Type B pancreatic cell (in vitro differentiated cells): ENCODE measurements around the gene ARCN1. TPM values are rescaled to one million over a fixed set of nuclear protein-coding genes. Genes with fewer than 3 reads are reported as not detected.
"Not testable (repeated sequence)": the region's sequence is repeated elsewhere in the genome, so short reads cannot be mapped to it uniquely, and the experiment has no call there.

Experiments used
- DNase-seq: peaks from one replicate; pipeline ENCODE4 v3.0.0; 2021; ENCODE audit warnings: mixed read lengths; ENCODE audit not compliant: unreplicated experiment; ENCODE audit errors: extremely low spot score
- H3K27ac Mint-ChIP-seq: 2 replicates; pipeline ENCODE4 v1.8.0; 2021; ENCODE audit warnings: mild to moderate bottlenecking, mixed read lengths
- H3K27me3 Mint-ChIP-seq: 2 replicates; pipeline ENCODE4 v1.8.0; 2021; ENCODE audit warnings: mixed read lengths
- H3K36me3 Mint-ChIP-seq: 2 replicates; pipeline ENCODE4 v1.8.0; 2021; ENCODE audit warnings: mixed read lengths
- H3K4me1 Mint-ChIP-seq: one replicate; pipeline ENCODE4 v1.8.0; 2021; ENCODE audit warnings: mixed read lengths; ENCODE audit not compliant: unreplicated experiment
- H3K4me3 Mint-ChIP-seq: 2 replicates; pipeline ENCODE4 v1.8.0; 2021; ENCODE audit warnings: mild to moderate bottlenecking, mixed read lengths
- H3K9me3 Mint-ChIP-seq: 2 replicates; pipeline ENCODE4 v1.8.0; 2021; ENCODE audit warnings: mixed read lengths
- CTCF ChIP-seq: fragments of 200-600 bp; sonication (generic); conservative IDR thresholded peaks from 2 replicates; pipeline ENCODE4 v1.5.0; 2021; ENCODE audit warnings: antibody characterized with exemption, mild to moderate bottlenecking
- total RNA-seq: library from RNA; stranded (reverse); gene quantifications from 2 replicates; pipeline ENCODE4 v1.2.1, GENCODE V29; 2021; ENCODE audit warnings: low replicate concordance

ARCN1 gene
- total RNA-seq, 1 donor from 2014 or later = 139 TPM

DNA sequence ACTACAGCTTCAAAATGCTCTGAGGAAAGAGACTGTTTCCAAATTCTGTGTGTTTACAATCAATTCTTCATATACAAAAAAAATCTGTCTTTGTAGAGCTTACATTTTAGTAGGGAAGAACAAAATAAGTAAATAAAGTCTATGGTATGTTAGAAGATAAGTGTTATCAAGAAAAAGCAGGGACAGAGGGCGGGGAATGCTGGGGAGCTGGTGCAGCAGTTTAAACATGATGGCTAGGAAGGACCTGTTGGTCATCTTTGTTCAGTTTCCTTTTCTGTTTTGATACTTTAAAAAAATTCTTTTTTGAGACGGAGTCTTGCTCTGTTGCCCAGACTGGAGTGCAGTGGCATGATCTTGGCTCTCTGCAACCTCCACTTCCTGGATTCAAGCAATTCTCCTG lies 25.1 kb upstream of the ARCN1 start:
- Mint-ChIP-seq H3K4me1 (no peaks in the 10 kb centered on the region), H3K9me3 (no peaks in the 10 kb centered on the region), H3K27me3 (no peaks in the 10 kb centered on the region), H3K36me3 (peaks cover 5% of the 10 kb centered on the region), H3K4me3 (no peak overlapping the region), H3K27ac (no peak overlapping the region)
- TF ChIP-seq CTCF = no peak
- no peak for DNase-seq

DNA sequence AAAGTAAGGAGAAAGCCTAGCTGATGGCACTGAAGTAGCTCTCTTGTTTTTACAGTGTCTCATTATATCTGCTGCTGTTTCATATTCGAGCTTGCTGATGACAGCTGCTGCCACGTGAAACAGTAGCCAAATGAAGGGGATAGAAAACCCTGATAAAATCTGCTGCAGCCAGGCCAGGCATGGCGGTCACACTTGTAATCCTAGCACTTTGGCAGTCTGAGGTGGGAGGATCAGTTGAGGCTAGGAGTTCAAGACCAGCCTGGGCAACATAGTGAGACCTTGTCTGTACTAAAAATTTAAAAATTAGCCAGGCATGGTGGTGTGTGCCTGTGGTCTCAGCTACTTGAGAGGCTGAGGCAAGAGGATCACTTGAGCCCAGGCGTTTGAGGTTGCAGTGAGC lies 19.9 kb upstream of the ARCN1 start:
- no peak for TF ChIP-seq CTCF
- H3K36me3 Mint-ChIP-seq = peaks cover 17% of the 10 kb centered on the region
- no peak for DNase-seq
- H3K4me3 Mint-ChIP-seq = no peak overlapping the region
- H3K27ac Mint-ChIP-seq = no peak overlapping the region
- H3K9me3 Mint-ChIP-seq = no peaks in the 10 kb centered on the region
- no peaks in the 10 kb centered on the region for H3K4me1 Mint-ChIP-seq
- H3K27me3 Mint-ChIP-seq = no peaks in the 10 kb centered on the region

DNA sequence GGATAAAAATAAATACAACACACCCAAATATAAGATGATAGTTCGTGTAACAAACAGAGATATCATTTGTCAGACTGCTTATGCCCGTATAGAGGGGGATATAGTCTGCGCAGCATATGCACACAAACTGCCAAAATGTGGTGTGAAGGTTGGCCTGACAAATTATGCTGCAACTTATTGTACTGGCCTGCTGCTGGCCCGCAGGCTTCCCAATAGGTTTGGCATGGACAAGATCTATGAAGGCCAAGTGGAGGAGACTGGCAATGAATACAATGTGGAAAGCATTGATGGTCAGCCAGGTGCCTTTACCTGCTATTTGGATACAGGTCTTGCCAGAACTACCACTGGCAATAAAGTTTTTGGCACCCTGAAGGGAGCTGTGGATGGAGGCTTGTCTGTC lies 11.4 kb upstream of the ARCN1 start:
- H3K27me3 Mint-ChIP-seq = no peaks in the 10 kb centered on the region
- H3K27ac Mint-ChIP-seq = no peak overlapping the region
- H3K36me3 Mint-ChIP-seq = peaks cover 6% of the 10 kb centered on the region
- peaks cover 11% of the 10 kb centered on the region for H3K4me1 Mint-ChIP-seq
- DNase-seq = no peak
- H3K4me3 Mint-ChIP-seq = no peak overlapping the region
- TF ChIP-seq CTCF = no peak
- H3K9me3 Mint-ChIP-seq = no peaks in the 10 kb centered on the region

GRCh38 chr11:118565051-118565450 lies 7.2 kb upstream of the ARCN1 start:
- peaks cover 15% of the 10 kb centered on the region for H3K4me1 Mint-ChIP-seq
- no peak overlapping the region for H3K27ac Mint-ChIP-seq
- peak overlapping the region; percentile 83 for H3K4me3 Mint-ChIP-seq
- peaks cover 3% of the 10 kb centered on the region for H3K36me3 Mint-ChIP-seq
- DNase-seq = no peak
- TF ChIP-seq CTCF = no peak
- no peaks in the 10 kb centered on the region for H3K9me3 Mint-ChIP-seq
- H3K27me3 Mint-ChIP-seq = no peaks in the 10 kb centered on the region

- peaks cover 29% of the 10 kb centered on the region for H3K4me1 Mint-ChIP-seq
- H3K27ac Mint-ChIP-seq = no peak overlapping the region
- H3K27me3 Mint-ChIP-seq = no peaks in the 10 kb centered on the region
- no peak overlapping the region for H3K4me3 Mint-ChIP-seq
- no peak for DNase-seq
- TF ChIP-seq CTCF = no peak
- peaks cover 4% of the 10 kb centered on the region for H3K36me3 Mint-ChIP-seq
- no peaks in the 10 kb centered on the region for H3K9me3 Mint-ChIP-seq
Observed at GRCh38 chr11:118569670-118570069, 2.5 kb upstream of the ARCN1 start.

- Mint-ChIP-seq H3K36me3 (peaks cover 4% of the 10 kb centered on the region), H3K27me3 (no peaks in the 10 kb centered on the region), H3K4me3 (peak overlapping the region; percentile 98), H3K9me3 (no peaks in the 10 kb centered on the region), H3K27ac (no peak overlapping the region), H3K4me1 (peaks cover 31% of the 10 kb centered on the region)
- TF ChIP-seq CTCF = no peak
- DNase-seq = no peak
Observed at GRCh38 chr11:118570787-118571186, 1.4 kb upstream of the ARCN1 start.

GRCh38 chr11:118571701-118572060 lies 528 bp upstream of the ARCN1 start:
- peak; percentile 60 for DNase-seq
- H3K36me3 Mint-ChIP-seq, H3K9me3 Mint-ChIP-seq, H3K27me3 Mint-ChIP-seq: not testable (repeated sequence)
- H3K4me3 Mint-ChIP-seq = peak overlapping the region; percentile 98
- H3K4me1 Mint-ChIP-seq = peaks cover 33% of the 10 kb centered on the region
- peak overlapping the region; percentile 98 for H3K27ac Mint-ChIP-seq
